Stimulated activated CD4-positive, alpha-beta T cell treated with anti-CD3 and anti-CD28 coated beads, Interleukin-2, amount 100 ng/mL, for 24 hours (primary cell): ENCODE data around the gene CRYBG2.

ENCODE experiments used
- DNase-seq, 2 donors: peaks; one replicate each; pipeline ENCODE4 v3.0.0-alpha.2; 2020

The CRYBG2 gene

DNA sequence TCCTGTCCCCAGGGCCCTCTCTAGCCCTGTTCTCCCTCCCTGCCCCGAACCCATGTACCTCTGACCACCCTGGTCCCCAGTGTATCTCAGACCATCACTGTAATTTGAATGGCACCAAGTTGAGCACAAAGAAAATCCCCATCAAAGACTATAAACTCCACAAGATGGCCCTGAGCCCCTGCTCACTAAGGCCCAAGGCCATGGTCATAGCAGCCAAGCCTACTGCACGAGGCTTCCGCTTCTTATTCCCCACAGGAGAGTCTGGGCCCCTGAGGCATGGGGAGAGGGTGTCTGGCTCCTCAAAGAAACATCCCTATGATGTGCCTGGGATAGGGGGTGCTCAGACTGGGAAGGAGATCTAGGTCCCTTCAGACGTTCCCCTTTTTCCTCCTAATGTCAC, 14.1 kb upstream of the CRYBG2 start:
- no peak for DNase-seq

DNA sequence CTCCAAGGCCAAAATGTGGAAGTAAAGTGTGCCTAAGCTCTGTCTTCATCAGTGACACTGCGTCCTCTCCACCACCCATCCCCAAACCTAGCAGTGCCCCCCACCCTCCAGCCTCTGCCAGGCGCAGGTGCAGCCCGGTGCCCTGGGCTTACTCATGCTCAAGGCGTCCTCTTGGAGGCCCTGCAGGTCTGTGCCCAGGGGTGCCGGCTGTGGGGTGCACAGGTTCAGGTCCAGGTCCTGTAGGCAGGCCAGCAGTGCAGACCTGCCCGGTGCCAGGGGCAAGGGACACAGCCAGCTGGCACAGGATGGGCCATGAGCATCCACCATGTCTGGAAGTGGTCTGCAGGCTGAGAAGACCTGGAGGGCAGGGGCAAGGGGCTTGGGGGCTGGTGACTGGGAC, 13.5 kb upstream of the CRYBG2 start:
- DNase-seq, result no peak

DNA sequence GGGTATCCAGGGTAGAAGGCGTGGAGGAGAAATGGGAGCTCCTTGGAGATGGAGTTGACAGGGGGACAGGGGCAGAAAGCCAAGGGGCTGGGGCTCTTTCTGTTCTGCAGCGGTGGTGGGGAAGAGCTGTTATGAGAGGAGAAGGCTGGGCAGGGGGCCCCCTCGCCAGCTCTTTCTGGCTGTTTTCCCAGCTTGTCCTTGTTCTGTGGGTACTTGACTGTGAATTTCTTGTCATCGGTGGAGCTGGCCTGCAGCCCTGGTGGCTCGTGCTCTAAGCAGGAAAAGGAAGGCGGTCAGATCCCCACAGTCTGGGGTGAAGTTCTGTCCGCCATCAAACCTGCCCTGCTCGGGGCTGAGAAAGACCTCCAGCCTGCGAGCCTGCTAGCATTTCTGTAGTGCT, 11.0 kb upstream of the CRYBG2 start:
- no peak for DNase-seq

DNA sequence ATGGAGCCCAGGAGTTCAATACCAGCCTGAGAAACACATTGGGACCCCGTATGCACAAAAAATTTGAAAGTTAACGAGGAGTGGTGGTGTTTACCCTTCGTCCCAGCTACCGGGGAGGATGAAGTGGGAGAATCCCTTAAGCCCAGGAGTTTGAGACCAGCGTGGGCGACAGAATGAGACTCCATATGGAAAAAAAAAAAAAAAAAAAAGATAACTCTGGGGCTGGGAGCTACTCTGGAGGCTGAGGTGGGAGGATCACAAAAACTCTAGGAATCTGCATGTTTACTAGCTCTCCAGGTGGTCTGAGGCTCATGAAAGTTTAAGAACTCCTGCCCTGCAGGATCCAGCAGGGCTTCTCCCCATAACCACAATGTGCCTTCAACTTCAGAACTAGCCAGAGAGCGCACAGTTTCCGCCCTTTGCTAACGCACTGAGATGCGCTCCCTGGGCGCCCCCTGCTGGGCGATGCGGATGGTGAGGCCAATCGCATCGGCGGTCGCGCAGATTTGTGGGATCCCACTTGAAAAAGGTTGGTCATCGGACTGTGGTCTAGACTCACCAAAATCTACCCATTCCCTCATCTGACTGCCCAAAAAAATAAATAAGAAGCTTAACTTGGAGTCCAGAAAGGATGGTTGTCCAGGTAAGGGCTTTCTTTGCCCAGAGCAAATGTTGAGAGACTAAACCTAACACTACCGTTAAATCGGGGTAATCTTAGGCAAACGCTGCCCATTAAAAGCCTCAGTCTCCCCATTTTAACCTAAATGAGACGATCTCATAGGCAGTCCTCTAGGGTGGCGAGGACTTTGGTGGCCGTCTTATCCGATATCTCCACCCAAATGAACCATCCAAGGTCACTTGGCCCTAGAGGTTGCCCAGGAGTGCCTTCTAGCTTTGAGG, 9.9 kb upstream of the CRYBG2 start:
- DNase-seq, result peak; percentile 90 to 92

DNA sequence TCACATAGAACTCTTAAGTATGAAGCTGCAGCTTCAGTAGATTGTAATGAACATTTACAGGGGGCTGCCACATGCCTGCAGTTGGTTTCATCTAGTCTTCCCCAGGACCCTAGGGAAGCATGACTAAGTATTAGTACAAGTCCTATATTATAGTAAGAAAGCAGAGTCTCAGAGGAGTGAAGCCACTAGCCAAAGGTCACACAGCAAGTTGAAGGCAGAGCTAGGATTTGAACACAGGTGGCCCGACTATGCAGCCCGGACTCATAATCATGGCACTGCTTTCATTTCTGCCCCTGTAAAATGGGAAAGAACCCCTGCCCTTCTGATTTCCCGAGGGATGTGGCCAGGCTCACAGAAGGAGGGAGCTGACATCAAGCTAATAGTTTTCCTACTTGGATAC, 8.4 kb upstream of the CRYBG2 start:
- DNase-seq, result no peak

DNA sequence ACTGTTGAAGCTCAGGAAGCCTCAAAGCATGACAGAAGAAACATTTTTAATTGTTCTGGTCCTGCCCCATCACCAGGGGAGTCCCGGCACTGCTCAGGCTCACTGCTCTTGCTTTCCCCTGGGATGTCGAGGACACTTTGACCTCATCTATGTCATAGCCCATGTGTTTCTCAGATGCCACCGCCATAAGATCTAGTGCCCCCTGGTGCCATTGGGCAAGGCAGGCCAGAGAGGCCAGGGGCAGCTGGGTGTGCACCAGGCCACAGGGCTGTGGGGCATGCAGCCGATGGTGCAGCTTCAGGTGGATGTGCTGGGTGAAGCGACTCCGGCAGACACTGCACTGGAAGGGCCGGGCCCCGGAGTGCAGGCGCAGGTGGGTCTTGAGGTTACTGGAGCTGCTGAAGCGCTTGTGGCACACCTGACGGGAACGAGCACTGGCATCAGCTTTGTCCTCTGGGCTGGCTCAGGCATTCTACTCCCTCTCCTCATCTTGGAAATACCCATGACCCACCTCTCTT, 7.7 kb upstream of the CRYBG2 start:
- no peak for DNase-seq

DNA sequence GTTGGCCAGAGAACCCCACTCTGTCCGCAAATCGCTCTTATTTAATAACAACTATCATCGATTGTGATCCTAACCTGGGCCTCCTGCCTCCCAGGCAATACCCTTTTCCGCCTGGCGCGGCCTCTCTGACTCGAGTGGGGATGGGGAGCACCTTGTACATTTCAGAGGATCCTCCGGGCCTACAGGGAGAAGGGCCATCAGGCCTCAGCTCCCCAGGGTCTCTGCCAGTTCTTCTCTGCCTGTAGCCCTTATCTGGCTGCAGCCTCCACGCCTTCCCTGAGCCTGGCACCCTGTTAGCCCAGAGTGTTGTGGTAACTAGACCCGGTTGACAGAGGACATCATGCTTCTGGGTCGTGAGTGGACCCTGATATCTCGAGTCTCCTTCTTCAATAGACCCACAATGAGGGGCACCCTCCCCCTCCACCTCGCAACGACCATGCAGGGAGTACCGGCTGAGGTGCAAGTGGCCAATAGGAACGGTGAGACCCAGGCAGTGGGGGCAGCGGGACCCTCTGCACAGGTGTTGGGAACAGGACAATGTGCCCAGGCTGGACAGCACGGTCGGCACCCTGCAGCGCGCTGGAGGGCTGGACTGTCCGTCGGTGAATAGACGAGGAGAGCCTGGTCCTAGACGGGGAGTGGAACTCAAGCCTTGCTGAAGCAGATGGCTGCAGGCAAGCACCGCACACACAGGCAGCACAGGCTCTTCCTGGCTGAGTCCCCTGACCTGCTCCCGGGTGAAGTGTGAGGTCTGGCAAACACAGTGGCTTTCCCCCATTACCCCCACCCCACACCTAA, 7.1 kb upstream of the CRYBG2 start:
- no peak for DNase-seq

DNA sequence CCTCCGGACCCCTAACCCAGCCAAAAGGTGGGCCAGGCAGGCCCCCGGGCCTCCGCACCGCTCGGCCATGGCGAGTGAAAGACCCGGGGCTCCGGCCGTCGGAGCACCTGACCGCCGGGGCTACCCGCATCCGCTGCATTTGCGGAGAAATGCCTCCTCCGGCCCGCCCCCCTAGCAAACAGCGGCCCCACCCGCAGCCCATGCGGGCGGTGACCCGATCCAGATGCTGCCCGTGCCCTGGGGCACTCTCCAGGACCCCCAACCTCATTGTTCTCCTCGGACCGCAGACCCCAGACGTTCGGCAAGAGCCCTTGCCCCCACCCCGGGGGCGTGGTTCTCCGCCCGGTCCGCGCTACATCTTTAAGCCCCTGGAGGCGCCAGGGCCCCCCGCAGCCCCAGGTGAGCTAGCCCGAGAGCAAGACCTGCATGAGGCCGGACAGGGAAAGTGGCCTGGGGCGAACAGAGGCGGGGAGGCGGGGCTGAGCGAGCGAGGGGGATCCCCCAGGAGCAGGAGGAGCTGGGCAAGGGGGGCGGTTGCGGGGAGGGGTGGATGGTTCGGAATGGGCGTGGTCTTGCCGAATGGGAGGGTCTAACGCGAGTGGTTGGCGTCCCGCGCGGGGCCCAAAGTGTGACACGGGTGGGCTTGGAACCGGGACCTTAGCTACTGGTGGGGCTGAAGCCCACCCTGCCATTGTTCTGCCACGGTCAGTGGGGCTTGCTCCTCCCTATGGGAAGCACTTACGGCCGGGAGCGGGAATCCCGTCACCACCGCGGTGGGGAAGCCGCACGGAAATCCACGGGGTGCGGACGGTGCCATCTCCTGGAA, 6.3 kb upstream of the CRYBG2 start:
- peak; percentile 48 to 62 for DNase-seq

DNA sequence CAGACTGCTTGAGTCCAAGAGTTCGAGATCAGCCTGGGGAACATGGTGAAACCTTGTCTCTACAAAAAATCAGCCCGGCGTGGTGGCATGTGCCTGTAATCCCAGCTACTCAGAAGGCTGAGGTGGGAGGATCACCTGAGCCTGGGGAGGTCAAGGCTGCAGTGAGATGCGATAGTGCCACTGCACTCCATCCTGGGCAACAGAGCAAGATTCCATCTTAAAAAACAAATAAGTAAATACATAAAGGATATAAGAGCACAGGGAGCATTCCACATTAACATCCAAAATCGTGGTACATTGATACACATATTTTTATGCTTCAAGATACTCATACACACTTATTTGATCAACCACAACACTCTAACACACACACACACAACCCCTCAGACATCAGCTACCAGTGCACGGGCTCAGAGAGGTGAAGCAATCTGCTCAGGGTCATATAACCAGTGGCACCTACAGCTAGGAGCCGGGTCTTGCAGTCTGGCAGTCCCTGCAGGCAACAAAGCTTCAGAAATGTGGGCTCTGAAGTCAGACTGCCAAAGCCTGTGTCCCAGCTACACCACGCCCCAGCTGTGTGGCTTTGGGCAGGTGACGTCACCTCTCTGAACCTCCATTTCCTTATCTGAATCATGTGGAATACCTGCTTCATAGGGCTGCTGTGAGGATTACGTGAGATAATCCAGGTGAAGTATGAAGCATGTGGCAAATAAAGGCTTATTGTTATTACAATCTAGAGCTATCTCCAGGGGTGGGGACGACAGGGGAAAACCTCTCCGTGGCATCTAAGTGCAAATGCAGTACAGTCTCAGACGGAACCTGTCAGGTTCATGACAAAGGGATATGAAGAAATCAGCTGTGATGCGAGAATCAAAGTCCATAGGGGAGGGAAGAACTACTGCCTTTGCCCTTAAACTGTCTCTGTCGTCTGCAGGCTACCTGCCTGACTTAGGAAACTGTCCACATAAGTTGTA, 4.8 kb upstream of the CRYBG2 start:
- DNase-seq, result peak; percentile 60 to 66

DNA sequence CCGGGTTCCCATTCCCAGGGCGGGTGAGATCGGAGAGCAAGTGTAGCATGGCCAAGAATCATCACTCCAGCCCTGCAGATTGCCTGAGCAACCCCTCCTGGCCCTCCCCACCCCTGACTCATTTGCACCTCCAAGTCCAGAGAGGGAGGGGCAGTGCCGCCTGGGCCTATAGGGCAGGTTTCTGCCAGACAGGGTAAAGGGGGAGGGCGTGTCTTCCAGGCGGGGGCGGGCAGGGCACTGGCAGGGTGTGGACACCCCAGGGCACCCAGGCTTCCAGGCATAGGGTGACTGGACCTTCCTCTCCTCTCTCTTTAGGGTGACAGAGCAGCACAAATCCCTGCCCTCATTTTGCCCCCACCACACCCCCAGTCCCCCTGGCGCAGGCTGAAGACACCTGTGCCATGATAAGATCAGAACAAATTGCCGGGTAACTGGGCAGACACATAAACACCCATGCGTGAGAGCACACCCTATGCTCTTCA, 3.2 kb upstream of the CRYBG2 start:
- DNase-seq, result no peak

DNA sequence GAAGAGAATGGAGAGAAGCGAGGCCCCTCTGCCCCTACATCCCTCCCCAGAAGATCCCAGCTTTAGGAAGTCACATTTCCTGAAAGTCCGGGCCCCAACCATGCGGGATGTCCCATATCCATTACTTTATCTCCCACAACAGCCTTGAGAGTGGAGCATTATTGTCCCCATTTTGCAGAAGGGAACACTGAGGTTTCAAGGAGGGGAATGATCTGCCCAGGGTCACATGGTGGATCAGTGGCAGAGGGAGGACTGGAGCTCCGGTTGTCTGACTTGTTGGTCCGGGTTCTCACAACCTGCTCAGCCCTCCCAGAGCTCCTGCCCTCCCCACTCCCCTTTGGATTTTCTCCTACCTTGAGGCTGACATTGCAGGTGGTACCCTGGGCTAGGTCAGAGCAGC, 2.2 kb upstream of the CRYBG2 start:
- no peak for DNase-seq

DNA sequence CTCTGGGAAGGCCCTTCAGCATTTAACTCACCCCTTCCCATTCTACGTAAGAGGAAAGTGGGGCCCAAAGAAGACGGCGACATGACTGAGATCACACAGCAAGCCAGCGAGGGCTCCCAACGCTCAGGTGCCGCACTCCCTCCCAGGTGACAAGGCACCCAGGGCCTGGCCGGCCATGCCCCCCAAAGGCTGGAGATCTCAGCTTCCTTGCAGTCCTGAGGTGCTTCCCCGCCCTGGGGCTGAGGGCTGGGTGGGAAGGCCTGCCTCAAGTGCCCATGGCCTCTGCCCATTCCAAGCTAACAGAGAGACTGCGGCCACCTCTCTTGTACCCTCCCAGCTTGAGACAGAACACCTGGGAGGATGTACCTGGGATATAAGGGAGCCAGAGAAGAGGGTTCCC, 1.0 kb upstream of the CRYBG2 start:
- DNase-seq, result no peak

DNA sequence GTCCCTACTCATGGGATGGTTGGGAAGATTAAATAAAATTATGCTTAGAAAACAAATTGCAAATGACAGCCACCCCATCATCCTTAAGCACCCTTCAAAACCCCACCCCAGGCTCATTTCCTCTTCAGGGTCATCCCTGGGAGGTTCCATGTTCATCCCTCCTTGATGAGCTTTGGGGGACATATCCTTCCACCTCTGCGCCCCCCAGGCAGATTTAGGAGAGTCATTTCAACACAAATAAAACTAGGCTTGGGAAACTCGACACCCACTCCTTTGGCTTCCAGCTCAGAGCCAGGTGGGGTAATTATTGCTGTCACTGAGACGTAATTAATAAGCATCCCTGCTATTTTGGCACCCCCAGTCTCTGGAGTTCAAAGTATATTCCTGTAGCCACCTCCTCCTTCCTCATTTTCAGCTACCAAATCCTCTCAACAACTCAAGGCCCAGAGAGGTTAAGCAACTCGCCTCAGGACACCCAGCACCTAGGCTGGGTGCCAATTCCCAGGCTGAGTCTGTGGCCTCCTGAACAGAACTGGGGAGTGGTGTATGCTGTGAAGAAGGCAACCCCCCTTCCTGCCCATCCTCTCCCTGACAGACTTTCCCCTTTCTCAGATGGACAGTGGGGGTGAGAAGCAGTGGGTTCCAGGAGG, 595 bp downstream of the CRYBG2 start:
- DNase-seq, result no peak

DNA sequence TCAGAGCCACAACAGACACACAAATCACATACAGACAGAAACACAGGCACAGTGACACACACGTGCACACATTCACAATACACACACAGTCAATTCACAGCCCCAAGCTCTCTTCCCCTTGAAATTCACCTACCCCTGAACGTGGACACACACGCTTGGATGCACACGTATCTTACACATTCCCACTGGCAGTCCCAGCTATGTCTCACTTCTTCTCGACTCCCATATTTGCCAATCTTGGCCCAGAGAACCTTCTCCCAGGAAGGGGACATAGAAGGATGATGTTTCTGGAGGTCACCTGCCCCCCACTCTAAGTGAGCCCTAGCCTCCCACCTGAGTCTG, 1.6 kb downstream of the CRYBG2 start:
- no peak for DNase-seq

DNA sequence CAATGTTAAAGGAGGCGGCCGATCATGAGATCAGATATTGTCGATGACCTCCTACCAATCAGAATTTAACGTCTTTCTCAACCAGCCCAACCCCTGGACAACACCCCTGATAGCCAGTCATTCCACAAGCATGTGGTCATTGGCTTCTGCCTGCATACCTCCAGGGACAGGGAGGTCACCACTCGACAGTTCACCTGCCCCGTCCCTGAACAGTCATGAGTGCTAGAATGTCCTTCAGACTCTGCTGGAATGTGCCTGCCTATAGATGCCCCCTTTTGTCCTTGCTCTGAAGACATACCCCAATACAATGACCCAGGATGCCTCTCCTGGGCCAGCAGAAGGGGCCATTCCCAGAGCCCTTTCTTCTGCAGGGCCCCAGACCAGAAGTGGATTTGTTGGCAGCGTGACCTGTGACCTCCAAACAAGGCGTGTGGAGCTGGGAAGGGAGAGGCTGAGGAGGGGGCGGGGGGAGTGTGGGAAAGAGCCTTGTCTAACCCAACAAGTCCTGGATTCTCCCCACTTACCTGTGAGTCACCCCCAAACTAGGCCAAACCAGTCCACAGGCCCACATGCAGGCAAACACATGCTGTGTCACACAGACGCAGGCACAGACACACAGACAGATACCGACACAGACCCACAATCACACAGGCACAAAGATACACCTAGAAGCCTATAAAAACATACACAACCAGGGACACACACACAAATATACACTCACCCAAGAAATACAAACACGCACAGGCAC, 2.2 kb downstream of the CRYBG2 start:
- no peak for DNase-seq

DNA sequence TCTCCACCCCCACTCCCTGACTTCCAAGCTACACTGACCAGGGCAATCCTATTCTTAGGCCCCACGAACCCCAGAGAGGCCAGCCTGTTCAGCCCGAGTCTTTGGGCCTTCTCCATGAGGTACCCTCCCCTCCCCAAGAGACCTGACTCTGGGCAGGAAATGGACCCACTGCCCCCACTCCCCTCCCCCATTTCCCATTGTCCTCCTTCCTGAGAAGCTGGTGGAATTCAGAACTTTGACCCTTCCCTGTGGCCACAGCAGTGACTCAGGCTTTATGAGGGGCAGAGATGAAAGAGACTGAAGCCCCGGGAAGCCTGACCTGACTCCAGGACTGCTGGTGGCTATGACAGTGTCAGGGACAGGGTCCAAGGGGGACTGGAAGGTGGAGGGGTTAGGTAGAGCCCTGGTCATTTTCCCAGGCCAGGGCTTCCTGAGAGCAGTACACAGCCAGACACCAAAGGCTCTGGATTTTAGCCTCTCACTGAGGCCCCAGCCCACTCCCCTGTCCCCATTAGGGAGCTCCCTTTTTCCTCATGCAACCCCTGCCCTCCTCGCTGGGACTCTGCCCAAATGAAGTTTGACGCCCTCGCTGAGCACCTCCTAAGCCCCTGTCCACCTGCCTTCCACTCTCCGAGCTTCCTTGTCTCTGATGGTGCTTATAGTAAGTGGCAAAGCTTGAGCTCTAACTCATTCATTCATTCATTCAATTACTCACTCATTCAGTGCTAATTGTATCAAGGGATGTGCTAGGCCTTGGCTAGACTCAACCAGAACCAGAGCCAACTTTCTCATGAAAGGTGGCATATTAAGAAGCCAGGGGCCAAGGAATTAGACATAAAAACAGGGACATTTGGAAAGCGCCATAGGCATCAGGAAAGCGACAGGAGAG, 3.0 kb downstream of the CRYBG2 start:
- no peak for DNase-seq

DNA sequence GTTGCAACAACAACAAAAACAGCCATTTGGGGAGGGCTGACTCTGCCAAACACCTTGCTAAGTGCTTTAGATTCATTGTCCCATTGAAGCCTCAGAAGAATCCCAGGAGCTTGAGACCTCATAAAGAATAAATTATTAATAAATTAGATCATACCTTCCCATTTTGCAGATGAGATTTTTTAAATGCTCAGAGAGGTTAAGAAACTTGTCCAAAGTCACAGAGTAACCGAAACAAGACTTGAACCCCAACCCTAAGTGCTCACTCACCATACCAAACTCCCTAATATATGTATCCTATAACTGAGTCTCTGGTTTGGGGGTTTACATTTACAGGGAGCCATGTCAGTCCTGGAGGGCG, 3.6 kb downstream of the CRYBG2 start:
- DNase-seq, result no peak

DNA sequence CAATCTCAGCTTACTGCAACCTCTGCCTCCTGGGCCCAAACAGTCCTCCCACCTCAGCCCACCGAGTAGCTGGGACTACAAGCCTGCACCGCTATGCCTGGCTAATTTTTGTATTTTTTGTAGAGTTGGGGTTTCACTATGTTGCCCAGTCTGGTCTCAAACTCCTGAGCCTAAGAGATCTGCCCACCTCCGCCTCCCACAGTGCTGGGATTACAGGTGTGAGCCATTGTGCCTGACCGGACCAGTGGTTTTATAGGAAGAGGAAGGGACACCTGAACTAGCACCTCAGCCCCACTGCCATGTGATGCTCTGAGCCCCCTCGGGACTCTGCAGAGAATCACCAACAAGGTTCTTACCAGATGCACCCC, 4.1 kb downstream of the CRYBG2 start:
- no peak for DNase-seq

DNA sequence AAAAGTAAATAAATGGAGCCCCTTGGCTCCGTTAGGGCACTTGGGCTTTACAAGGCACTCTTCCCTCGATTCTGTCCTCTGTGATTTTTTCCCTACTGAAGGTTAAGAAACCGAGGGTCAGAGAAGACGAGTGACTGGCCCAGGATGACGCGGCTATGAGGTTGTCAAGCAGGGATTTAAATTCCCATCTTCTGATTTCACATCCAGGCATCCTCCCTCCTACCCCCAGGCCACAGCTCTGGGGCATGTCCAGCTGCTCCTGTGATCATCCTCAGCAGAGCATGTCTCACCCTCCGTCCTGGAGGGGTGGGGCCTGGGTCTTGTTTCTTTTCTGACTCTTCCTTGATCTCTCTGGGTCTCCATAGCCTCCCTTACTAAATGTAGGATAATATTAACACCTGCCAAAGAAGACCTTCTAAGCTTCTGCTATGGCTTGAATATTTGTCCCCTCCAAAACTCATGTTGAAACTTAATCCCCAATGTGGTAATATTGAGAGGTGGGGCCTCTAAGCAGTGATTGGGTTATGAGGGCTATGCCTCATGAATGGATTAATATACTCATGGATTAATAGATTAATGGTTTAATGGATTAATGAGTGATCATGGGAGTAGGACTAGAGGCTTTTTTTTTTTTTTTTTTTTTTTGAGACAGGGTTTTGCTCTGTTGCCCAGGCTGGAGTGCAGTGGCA, 4.6 kb downstream of the CRYBG2 start:
- DNase-seq, result no peak
